NCI-H1092 treated with DMSO at 0.1 percent for 48 hours (cell line): ENCODE results near the gene SLC29A1.
"Not testable (repeated sequence)": the region's sequence is repeated elsewhere in the genome, so short reads cannot be mapped to it uniquely, and the experiment has no call there.

Source experiments
- DNase-seq: peaks from one replicate; lab custom pipeline; 2025; lab: John Stamatoyannopoulos, UW

SLC29A1 gene

GRCh38 chr6:44222486-44223318, 693 bp upstream of the SLC29A1 start:
- peak; percentile 61 for DNase-seq

GRCh38 chr6:44224029-44224964, 902 bp downstream of the SLC29A1 start:
- peak; percentile 62 for DNase-seq

DNA sequence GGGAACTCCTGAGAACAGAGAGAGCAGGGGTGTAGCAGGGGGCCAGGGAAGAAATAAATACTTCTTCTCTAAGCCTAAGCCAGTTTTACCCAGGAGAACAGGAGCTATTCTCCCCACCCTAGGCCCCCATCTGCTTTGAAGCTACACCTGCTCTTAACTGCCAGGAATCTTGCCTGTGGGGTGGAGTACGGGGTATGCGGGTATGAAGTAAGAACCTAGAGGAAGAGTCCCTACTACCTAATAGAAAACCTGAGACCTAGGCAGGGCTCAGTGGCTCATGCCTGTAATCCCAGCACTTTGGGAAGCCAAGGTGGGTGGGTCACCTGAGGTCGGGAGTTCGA, 1.5 kb downstream of the SLC29A1 start:
- no peak for DNase-seq

DNA sequence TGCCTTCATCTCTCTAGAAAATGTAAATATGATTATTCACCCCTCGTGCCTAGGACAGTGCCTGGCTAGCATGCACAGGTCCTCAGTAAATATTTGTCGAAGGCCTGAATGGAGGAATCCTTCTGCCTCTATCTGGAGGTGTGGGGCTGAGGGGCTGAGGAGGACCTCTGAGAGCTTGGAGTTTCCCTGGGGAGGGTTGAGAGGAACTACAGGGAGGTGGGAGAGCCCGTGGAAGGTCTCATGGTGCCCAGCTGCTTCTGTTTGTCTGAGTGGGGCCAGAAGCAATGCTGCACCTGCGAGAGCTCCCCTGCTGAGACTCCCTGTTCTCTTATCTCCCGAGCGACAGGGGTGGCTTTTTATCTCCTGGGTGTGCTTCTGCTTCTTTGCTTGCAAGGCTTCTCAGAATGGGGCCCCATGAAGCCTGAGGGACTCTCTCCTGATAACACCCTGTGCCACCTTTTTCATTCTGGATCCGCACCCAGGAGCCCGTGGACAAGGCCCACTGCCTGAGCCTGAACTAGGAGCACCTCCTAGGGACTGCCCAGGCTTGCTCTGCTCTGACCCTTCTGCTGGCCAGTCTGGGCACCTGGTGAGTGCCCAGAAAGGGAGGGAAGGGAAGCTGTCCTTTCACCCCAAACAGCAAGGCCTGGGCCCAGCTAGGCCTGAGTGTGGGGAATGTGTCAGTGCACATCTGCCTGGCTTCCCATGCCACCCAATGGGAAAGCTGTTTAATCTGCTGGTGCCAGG, 2.4 kb downstream of the SLC29A1 start:
- DNase-seq: peak; percentile 47

DNA sequence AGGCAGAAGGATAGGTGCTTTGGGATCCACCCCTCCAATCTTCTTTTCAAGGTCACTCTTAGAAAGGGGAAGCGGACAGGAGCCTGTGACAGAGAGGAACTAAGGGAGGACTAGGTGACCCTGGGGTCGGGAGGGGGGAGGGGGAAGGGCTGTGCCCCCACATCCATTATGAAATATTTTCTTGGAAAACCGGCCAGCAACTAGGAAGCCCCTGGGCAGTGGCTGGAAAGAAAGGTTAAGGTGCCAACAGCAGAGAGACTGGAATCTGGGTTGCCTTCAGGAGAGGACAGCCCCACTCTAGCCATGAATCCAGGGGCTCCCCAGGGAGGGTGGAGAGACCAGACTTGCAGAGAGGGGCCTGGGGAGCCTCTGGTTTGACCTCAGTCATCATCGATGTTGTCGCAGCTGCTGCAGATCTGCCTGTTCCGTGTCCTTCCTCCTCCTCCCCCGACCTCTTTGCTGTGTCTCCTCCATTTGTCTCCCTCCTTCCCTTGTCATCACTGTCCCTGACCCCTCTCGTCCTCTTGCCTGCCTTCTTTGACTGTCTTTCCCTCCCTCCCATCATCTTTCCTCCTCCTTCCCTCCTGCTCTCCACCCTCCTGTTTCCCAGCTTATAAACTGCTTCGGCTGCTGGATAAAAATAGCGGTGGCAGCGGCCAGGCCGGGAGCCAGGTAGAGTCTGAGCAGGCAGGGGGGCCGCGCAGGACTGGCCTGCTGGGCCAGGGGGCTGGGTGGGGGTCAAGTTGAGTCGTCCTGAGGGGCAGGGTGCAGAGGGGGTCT, 3.2 kb downstream of the SLC29A1 start:
- DNase-seq: peak; percentile 21

- DNase-seq: no peak
Observed at GRCh38 chr6:44227148-44227793, 3.9 kb downstream of the SLC29A1 start.

DNA sequence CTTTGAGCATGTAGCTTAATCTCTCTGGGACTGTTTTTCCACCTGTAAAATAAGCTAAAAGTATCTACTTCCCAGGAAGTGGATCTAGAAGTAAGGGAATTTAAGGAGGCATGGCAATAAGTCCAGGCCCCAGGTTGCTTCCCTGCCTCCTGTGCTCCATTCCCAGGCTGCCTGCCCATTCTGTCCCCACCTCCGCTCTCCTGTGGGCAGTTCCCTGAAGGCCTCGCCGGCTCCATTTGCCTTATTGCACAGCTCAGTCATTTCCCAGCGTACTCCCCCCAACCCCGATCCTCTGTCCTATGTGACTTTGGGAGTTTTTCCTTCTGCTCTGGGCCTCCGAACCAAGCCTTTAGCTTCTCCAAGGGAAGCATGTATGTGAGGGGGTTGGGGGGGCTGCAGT, 4.6 kb downstream of the SLC29A1 start:
- DNase-seq: no peak

- no peak for DNase-seq
Observed at GRCh38 chr6:44228433-44228832, 5.0 kb downstream of the SLC29A1 start.

- DNase-seq: no peak
Observed at GRCh38 chr6:44228836-44229235, 5.4 kb downstream of the SLC29A1 start.

- no peak for DNase-seq
Observed at GRCh38 chr6:44229376-44230033, 6.1 kb downstream of the SLC29A1 start.

GRCh38 chr6:44230034-44230675, 6.8 kb downstream of the SLC29A1 start:
- no peak for DNase-seq

DNA sequence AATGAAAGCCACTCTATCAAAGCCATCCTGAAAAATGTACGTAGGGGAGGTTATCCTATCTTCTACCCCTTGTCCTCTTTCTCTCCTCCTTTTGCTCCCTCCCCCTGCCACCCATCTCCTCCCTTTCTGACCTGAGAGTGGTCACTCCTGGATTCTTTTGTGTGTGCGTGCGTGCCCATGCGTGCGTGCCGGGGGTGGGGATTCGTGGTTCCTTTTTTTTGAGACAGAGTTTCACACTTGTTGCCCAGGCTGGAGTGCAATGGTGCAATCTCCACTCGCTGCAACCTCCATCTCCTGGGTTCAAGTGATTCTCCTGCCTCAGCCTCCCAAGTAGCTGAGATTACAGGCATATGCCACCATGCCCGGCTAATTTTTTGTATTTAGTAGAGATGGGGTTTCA, 8.0 kb downstream of the SLC29A1 start:
- not testable (repeated sequence) for DNase-seq

DNA sequence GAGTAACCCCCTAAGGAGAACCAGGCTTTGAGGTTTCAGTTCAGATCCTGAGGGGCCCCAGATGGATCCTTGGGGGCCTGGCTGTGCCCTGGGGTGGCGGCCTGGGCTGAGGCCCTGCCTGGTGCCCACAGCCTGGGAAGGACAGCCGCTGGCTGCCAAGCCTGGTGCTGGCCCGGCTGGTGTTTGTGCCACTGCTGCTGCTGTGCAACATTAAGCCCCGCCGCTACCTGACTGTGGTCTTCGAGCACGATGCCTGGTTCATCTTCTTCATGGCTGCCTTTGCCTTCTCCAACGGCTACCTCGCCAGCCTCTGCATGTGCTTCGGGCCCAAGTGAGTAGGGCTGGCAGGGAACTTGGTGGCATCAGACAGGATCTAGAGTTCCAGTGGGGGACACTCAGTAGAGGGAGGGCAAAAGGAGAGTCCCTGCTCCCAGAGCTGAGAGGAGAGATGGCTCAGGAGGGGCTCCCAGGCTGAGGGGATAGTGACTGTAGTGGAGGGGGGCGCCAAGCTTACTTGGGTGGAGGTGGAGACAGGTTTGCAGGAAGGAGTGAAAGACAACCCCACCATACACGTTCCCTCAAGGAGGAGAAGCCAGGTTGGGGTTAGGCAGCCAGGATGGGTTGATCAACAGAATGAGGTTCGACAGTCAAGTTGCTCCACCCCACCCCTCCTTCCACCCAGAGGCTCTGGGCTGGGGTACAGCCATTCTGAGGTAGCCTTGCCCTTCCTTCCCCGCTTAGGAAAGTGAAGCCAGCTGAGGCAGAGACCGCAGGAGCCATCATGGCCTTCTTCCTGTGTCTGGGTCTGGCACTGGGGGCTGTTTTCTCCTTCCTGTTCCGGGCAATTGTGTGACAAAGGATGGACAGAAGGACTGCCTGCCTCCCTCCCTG, 9.5 kb downstream of the SLC29A1 start:
- no peak for DNase-seq

GRCh38 chr6:44233567-44234100, 10.2 kb downstream of the SLC29A1 start:
- DNase-seq: no peak

GRCh38 chr6:44234101-44235025, 11.0 kb downstream of the SLC29A1 start:
- DNase-seq: peak; percentile 71

GRCh38 chr6:44235269-44235668, 11.9 kb downstream of the SLC29A1 start:
- no peak for DNase-seq

- no peak for DNase-seq
Observed at GRCh38 chr6:44235891-44236516, 12.6 kb downstream of the SLC29A1 start.
